Spleen (tissue), 7 donors: ENCODE measurements around the gene PI4K2B.

Experiments used
- POLR2A ChIP-seq, 3 donors: fragments of 450-650 bp; IDR thresholded peaks; one replicate each; pipeline ENCODE4 v1.5.1; 2017; ENCODE audit warnings: antibody characterized with exemption in 3 of 3, mild to moderate bottlenecking in 1 of 3
- POLR2AphosphoS5 ChIP-seq, 3 donors: sonication (generic); formaldehyde crosslinking; IDR thresholded peaks; one replicate each; pipeline ENCODE4 v1.5.1; 2017; ENCODE audit warnings: antibody characterized with exemption in 3 of 3
- TF ChIP-seq, protein P1 (sequence below), 11 experiments: fragments of 200-600 bp in 7 of 11; fragments of 450-650 bp in 4 of 11; sonication (generic) in 4 of 11; IDR thresholded peaks in 8 of 11; conservative IDR thresholded peaks in 3 of 11; 1 replicate in 7 of 11; 2 replicates in 4 of 11; pipeline versions ENCODE4 v1.4.0 to v1.8.0; 2016 to 2021; ENCODE audit warnings: antibody characterized with exemption in 11 of 11, inconsistent platforms in 4 of 11, mild to moderate bottlenecking in 1 of 11
- donor health status: DM: no; HTN: no; CAD: no; lungs with moderate emphysema.
- donor health status: DM: no; HTN: no; CAD: no.
- donor health status: DM: no; HTN: no; CAD: no.

DNA sequence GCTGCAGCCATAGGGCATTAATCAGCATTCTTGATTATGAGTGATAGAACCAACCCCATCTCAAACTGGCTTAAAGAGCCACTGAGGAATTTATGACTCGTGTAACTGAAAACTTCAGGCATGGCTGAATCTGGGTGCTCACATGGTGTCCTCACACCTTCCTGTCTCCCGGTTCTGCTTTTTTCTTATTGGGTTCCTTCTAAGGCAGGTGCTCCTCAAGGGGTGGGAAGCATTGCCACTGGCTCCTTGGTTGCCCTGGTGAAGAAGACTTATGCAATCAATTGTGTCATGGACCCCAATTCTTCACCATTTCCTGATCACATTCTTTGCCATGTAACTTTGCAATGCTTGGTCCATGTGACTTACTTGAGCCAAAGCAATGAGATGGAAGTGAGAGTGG, 74.5 kb downstream of the PI4K2B start:
- TF ChIP-seq, protein P1, sequence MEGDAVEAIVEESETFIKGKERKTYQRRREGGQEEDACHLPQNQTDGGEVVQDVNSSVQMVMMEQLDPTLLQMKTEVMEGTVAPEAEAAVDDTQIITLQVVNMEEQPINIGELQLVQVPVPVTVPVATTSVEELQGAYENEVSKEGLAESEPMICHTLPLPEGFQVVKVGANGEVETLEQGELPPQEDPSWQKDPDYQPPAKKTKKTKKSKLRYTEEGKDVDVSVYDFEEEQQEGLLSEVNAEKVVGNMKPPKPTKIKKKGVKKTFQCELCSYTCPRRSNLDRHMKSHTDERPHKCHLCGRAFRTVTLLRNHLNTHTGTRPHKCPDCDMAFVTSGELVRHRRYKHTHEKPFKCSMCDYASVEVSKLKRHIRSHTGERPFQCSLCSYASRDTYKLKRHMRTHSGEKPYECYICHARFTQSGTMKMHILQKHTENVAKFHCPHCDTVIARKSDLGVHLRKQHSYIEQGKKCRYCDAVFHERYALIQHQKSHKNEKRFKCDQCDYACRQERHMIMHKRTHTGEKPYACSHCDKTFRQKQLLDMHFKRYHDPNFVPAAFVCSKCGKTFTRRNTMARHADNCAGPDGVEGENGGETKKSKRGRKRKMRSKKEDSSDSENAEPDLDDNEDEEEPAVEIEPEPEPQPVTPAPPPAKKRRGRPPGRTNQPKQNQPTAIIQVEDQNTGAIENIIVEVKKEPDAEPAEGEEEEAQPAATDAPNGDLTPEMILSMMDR (IDR thresholded peaks at IDR 0.05 in 8 of 11, conservative IDR thresholded peaks at IDR 0.05 in 3 of 11): no peak
- TF ChIP-seq POLR2AphosphoS5 (IDR thresholded peaks at IDR 0.05) (no peak), POLR2A (IDR thresholded peaks at IDR 0.05) (no peak)
